ENCODE measurements around the gene XDH. TPM values are rescaled to one million over a fixed set of nuclear protein-coding genes. Genes with fewer than 3 reads are reported as not detected.

The XDH gene
- total RNA-seq, 1 experiment from 2014 or later = 1.4 TPM

GRCh38 chr2:31433541-31433940 lies 19.0 kb upstream of the XDH start:
- BruUV-seq (replicated peaks) = no TSS peak
- no peaks in the 10 kb centered on the region for H3K9me3 ChIP-seq
- no peaks in the 10 kb centered on the region for H3K4me1 ChIP-seq
- no peak for TF ChIP-seq CTCF (IDR thresholded peaks at IDR 0.05; ENCODE audit: insufficient read depth in 1 of 2, low read depth in 1 of 2, low read length in 1 of 2, severe bottlenecking in 1 of 2, unreplicated experiment in 1 of 2)
- no peak for DNase-seq
- H3K36me3 ChIP-seq (ENCODE audit: control insufficient read depth, insufficient read depth, low read length) = no peaks in the 10 kb centered on the region
- Mint-ChIP-seq H3K4me1 (ENCODE audit: low read depth, unreplicated experiment) (no peaks in the 10 kb centered on the region), H3K36me3 (ENCODE audit: insufficient read depth, unreplicated experiment) (no peaks in the 10 kb centered on the region), H3K27ac (ENCODE audit: unreplicated experiment) (no peak overlapping the region), H3K27me3 (ENCODE audit: insufficient read depth, unreplicated experiment) (no peaks in the 10 kb centered on the region), H3K4me3 (ENCODE audit: unreplicated experiment) (no peak overlapping the region), H3K9me3 (ENCODE audit: unreplicated experiment) (no peaks in the 10 kb centered on the region)
- no peak overlapping the region for H3K4me3 ChIP-seq (ENCODE audit: low read depth, low read length)
- POLR2A ChIA-PET = no interaction called here
- CTCF ChIA-PET = no interaction called here
- no peaks in the 10 kb centered on the region for H3K27me3 ChIP-seq (replicated peaks; ENCODE audit: control insufficient read depth, insufficient read depth, low read length)
- intact Hi-C loops (cut with micrococcal nuclease; ENCODE audit: unreplicated experiment) = no loop called here

GRCh38 chr2:31430439-31431165 lies 16.1 kb upstream of the XDH start:
- no peak overlapping the region for H3K27ac Mint-ChIP-seq (ENCODE audit: unreplicated experiment)
- no peaks in the 10 kb centered on the region for H3K4me1 ChIP-seq
- H3K36me3 Mint-ChIP-seq (ENCODE audit: insufficient read depth, unreplicated experiment) = no peaks in the 10 kb centered on the region
- no peak for DNase-seq
- H3K36me3 ChIP-seq (ENCODE audit: control insufficient read depth, insufficient read depth, low read length) = no peaks in the 10 kb centered on the region
- no peaks in the 10 kb centered on the region for H3K27me3 ChIP-seq (replicated peaks; ENCODE audit: control insufficient read depth, insufficient read depth, low read length)
- no peaks in the 10 kb centered on the region for H3K27me3 Mint-ChIP-seq (ENCODE audit: insufficient read depth, unreplicated experiment)
- POLR2A ChIA-PET = no interaction called here
- H3K9me3 ChIP-seq = no peaks in the 10 kb centered on the region
- no peak for TF ChIP-seq CTCF (IDR thresholded peaks at IDR 0.05; ENCODE audit: insufficient read depth in 1 of 2, low read depth in 1 of 2, low read length in 1 of 2, severe bottlenecking in 1 of 2, unreplicated experiment in 1 of 2)
- intact Hi-C loops (cut with micrococcal nuclease; ENCODE audit: unreplicated experiment) = no loop called here
- CTCF ChIA-PET = no interaction called here
- no peaks in the 10 kb centered on the region for H3K9me3 Mint-ChIP-seq (ENCODE audit: unreplicated experiment)
- H3K4me1 Mint-ChIP-seq (ENCODE audit: low read depth, unreplicated experiment) = no peaks in the 10 kb centered on the region
- no peak overlapping the region for H3K4me3 Mint-ChIP-seq (ENCODE audit: unreplicated experiment)
- H3K4me3 ChIP-seq (ENCODE audit: low read depth, low read length) = no peak overlapping the region
- no TSS peak for BruUV-seq (replicated peaks)

GRCh38 chr2:31429759-31430438 lies 15.4 kb upstream of the XDH start:
- no TSS peak for BruUV-seq (replicated peaks)
- Mint-ChIP-seq H3K27me3 (ENCODE audit: insufficient read depth, unreplicated experiment) (no peaks in the 10 kb centered on the region), H3K27ac (ENCODE audit: unreplicated experiment) (no peak overlapping the region), H3K4me1 (ENCODE audit: low read depth, unreplicated experiment) (no peaks in the 10 kb centered on the region), H3K36me3 (ENCODE audit: insufficient read depth, unreplicated experiment) (no peaks in the 10 kb centered on the region), H3K4me3 (ENCODE audit: unreplicated experiment) (no peak overlapping the region), H3K9me3 (ENCODE audit: unreplicated experiment) (no peaks in the 10 kb centered on the region)
- TF ChIP-seq CTCF (IDR thresholded peaks at IDR 0.05; ENCODE audit: insufficient read depth in 1 of 2, low read depth in 1 of 2, low read length in 1 of 2, severe bottlenecking in 1 of 2, unreplicated experiment in 1 of 2) = no peak
- Histone ChIP-seq H3K4me3 (ENCODE audit: low read depth, low read length) (no peak overlapping the region), H3K9me3 (no peaks in the 10 kb centered on the region), H3K36me3 (ENCODE audit: control insufficient read depth, insufficient read depth, low read length) (no peaks in the 10 kb centered on the region), H3K27me3 (replicated peaks; ENCODE audit: control insufficient read depth, insufficient read depth, low read length) (no peaks in the 10 kb centered on the region), H3K4me1 (no peaks in the 10 kb centered on the region)
- no peak for DNase-seq
- intact Hi-C loops (cut with micrococcal nuclease; ENCODE audit: unreplicated experiment) = no loop called here
- POLR2A ChIA-PET = no interaction called here
- CTCF ChIA-PET = no interaction called here
